OCI-LY1 (cell line): ENCODE results near the gene WDR5.
A peak's percentile ranks its signal among the peaks of the same experiment; 100 is the strongest.

Experiments
- H2AFZ ChIP-seq: fragments of 200-600 bp; sonication (generic), shearing (Covaris generic); 2 replicates; pipeline ENCODE4 v1.6.0; 2014; ENCODE audit warnings: antibody characterized with exemption, mild to moderate bottlenecking, low read length
- H3F3A ChIP-seq: fragments of 200-600 bp; sonication (generic), shearing (Covaris generic); 2 replicates; pipeline ENCODE4 v1.6.0; 2014; ENCODE audit warnings: mild to moderate bottlenecking, antibody characterized with exemption, low read length, moderate library complexity; ENCODE audit not compliant: insufficient read depth
- H3K27ac ChIP-seq: fragments of 200-600 bp; sonication (generic); 2 replicates; pipeline ENCODE4 v1.5.1; 2014; ENCODE audit warnings: low read length, mixed run types, mild to moderate bottlenecking, low read depth; ENCODE audit not compliant: poor library complexity, severe bottlenecking
- H3K27me3 ChIP-seq: fragments of 200-600 bp; sonication (generic); 2 replicates; pipeline ENCODE4 v1.6.0; 2014; ENCODE audit warnings: antibody characterized with exemption, mild to moderate bottlenecking, low read length, moderate library complexity; ENCODE audit not compliant: insufficient read depth
- H3K36me3 ChIP-seq: fragments of 200-600 bp; sonication (generic); 2 replicates; pipeline ENCODE4 v1.6.1; 2014; ENCODE audit warnings: mild to moderate bottlenecking, antibody characterized with exemption, low read length, moderate library complexity, mixed read lengths; ENCODE audit not compliant: insufficient read depth
- H3K4me1 ChIP-seq: fragments of 200-600 bp; sonication (generic); 2 replicates; pipeline ENCODE4 v1.5.1; 2014; ENCODE audit warnings: mild to moderate bottlenecking, low read length, moderate library complexity; ENCODE audit not compliant: insufficient read depth, severe bottlenecking
- H3K4me2 ChIP-seq: fragments of 200-600 bp; sonication (generic), shearing (Covaris generic); 2 replicates; pipeline ENCODE4 v1.6.1; 2014; ENCODE audit warnings: low read length
- H3K4me3 ChIP-seq: fragments of 200-600 bp; sonication (generic); 2 replicates; pipeline ENCODE4 v1.5.1; 2014; ENCODE audit warnings: low read length, low read depth, mild to moderate bottlenecking, mixed read lengths; ENCODE audit not compliant: poor library complexity, severe bottlenecking
- H3K79me2 ChIP-seq: fragments of 200-600 bp; shearing (Covaris generic); 2 replicates; pipeline ENCODE4 v1.6.1; 2016; ENCODE audit warnings: mixed run types, low read length, mixed read lengths; ENCODE audit not compliant: insufficient read depth
- H3K9ac ChIP-seq: fragments of 200-600 bp; sonication (generic), shearing (Covaris generic); 2 replicates; pipeline ENCODE4 v1.6.1; 2014; ENCODE audit warnings: mild to moderate bottlenecking, low read length, mixed read lengths
- H3K9me2 ChIP-seq: fragments of 200-600 bp; sonication (generic), shearing (Covaris generic); 2 replicates; pipeline ENCODE4 v1.6.1; 2014; ENCODE audit warnings: low read depth, mild to moderate bottlenecking, low read length, mixed read lengths
- H3K9me3 ChIP-seq: fragments of 200-600 bp; shearing (Covaris generic); 2 replicates; pipeline ENCODE4 v1.6.1; 2014; ENCODE audit warnings: low read length, mixed read lengths
- H4K20me1 ChIP-seq: fragments of 200-600 bp; sonication (generic), shearing (Covaris generic); 2 replicates; pipeline ENCODE4 v1.6.0; 2016; ENCODE audit warnings: mild to moderate bottlenecking, low read length; ENCODE audit not compliant: insufficient read depth
- CTCF ChIP-seq: fragments of 200-600 bp; sonication (generic), shearing (Covaris generic); IDR thresholded peaks from 2 replicates; pipeline ENCODE4 v1.5.1; 2017; ENCODE audit warnings: mild to moderate bottlenecking, antibody characterized with exemption, low read length, moderate library complexity, mixed read lengths
- EZH2 ChIP-seq: fragments of 200-600 bp; sonication (generic), shearing (Covaris generic); IDR thresholded peaks from 2 replicates; pipeline ENCODE4 v1.8.0; 2017; ENCODE audit warnings: borderline replicate concordance, mixed run types, mild to moderate bottlenecking, antibody characterized with exemption, low read length, moderate library complexity, mixed read lengths

WDR5 gene

GRCh38 chr9:134174526-134175290, 38.8 kb downstream of the WDR5 start:
- no peaks in the 10 kb centered on the region for H4K20me1 ChIP-seq
- H3K4me2 ChIP-seq, result peak overlapping the region; percentile 55
- no peak overlapping the region for H3K27ac ChIP-seq
- no peaks in the 10 kb centered on the region for H3K27me3 ChIP-seq
- no peaks in the 10 kb centered on the region for H3K36me3 ChIP-seq
- H2AFZ ChIP-seq, result no peak overlapping the region
- peak overlapping the region; percentile 68; the same call in 1 of the 2 replicates for H3K9ac ChIP-seq
- no peaks in the 10 kb centered on the region for H3K9me2 ChIP-seq
- TF ChIP-seq CTCF, result no peak
- no peak for TF ChIP-seq EZH2
- H3F3A ChIP-seq, result no peaks in the 10 kb centered on the region
- H3K4me1 ChIP-seq, result peaks cover 76% of the 10 kb centered on the region
- no peaks in the 10 kb centered on the region for H3K9me3 ChIP-seq
- H3K79me2 ChIP-seq, result no peaks in the 10 kb centered on the region
- no peak overlapping the region for H3K4me3 ChIP-seq

- H3F3A ChIP-seq, result no peaks in the 10 kb centered on the region
- peak overlapping the region; percentile 48 for H3K4me3 ChIP-seq
- no peaks in the 10 kb centered on the region for H3K9me2 ChIP-seq
- H3K9ac ChIP-seq, result peak overlapping the region; percentile 68
- H3K36me3 ChIP-seq, result no peaks in the 10 kb centered on the region
- TF ChIP-seq EZH2, result no peak
- no peak for TF ChIP-seq CTCF
- H4K20me1 ChIP-seq, result no peaks in the 10 kb centered on the region
- no peaks in the 10 kb centered on the region for H3K27me3 ChIP-seq
- no peaks in the 10 kb centered on the region for H3K9me3 ChIP-seq
- H3K27ac ChIP-seq, result peak overlapping the region; percentile 54
- H2AFZ ChIP-seq, result no peak overlapping the region
- peaks cover 76% of the 10 kb centered on the region for H3K4me1 ChIP-seq
- no peaks in the 10 kb centered on the region for H3K79me2 ChIP-seq
- H3K4me2 ChIP-seq, result peak overlapping the region; percentile 65
Observed at GRCh38 chr9:134175291-134175807, 39.5 kb downstream of the WDR5 start.

GRCh38 chr9:134175808-134176598, 40.1 kb downstream of the WDR5 start:
- Histone ChIP-seq H3K4me2 (peak overlapping the region; percentile 65), H3K27me3 (no peaks in the 10 kb centered on the region), H3K9ac (peak overlapping the region; percentile 54), H2AFZ (no peak overlapping the region), H3F3A (no peaks in the 10 kb centered on the region), H3K9me2 (no peaks in the 10 kb centered on the region), H3K4me3 (peak overlapping the region; percentile 48), H4K20me1 (no peaks in the 10 kb centered on the region), H3K36me3 (no peaks in the 10 kb centered on the region), H3K4me1 (peaks cover 77% of the 10 kb centered on the region), H3K79me2 (no peaks in the 10 kb centered on the region), H3K27ac (peak overlapping the region; percentile 54), H3K9me3 (no peaks in the 10 kb centered on the region)
- TF ChIP-seq CTCF (no peak), EZH2 (no peak)
